GM19351 (cell line): Measurements from ENCODE around the gene TNS3.

Experiments
- ATAC-seq: cut with Tn5 transposase; IDR thresholded peaks from one replicate; pipeline ENCODE4 v1.9.1; 2021; ENCODE audit warnings: mild to moderate bottlenecking, moderate library complexity; ENCODE audit not compliant: unreplicated experiment

Gene TNS3

GRCh38 chr7:47414342-47415317 lies 167.3 kb downstream of the TNS3 start:
- ATAC-seq, result no peak

GRCh38 chr7:47413526-47414341 lies 168.2 kb downstream of the TNS3 start:
- no peak for ATAC-seq

- ATAC-seq, result no peak
These were observed 170.0 kb downstream of the TNS3 start for GRCh38 chr7:47411901-47412300.

- no peak for ATAC-seq
These were observed 170.5 kb downstream of the TNS3 start for GRCh38 chr7:47411281-47411869.

GRCh38 chr7:47408675-47409074 lies 173.2 kb downstream of the TNS3 start:
- ATAC-seq, result no peak

GRCh38 chr7:47407821-47408674 lies 173.9 kb downstream of the TNS3 start:
- ATAC-seq, result no peak

- ATAC-seq, result no peak
These were observed 174.8 kb downstream of the TNS3 start for GRCh38 chr7:47407136-47407535.

GRCh38 chr7:47406801-47407129 lies 175.1 kb downstream of the TNS3 start:
- ATAC-seq, result no peak

GRCh38 chr7:47405921-47406800 lies 175.8 kb downstream of the TNS3 start:
- ATAC-seq, result no peak

GRCh38 chr7:47405286-47405904 lies 176.5 kb downstream of the TNS3 start:
- no peak for ATAC-seq

- ATAC-seq, result no peak
These were observed 177.9 kb downstream of the TNS3 start for GRCh38 chr7:47404010-47404409.

- no peak for ATAC-seq
These were observed 178.7 kb downstream of the TNS3 start for GRCh38 chr7:47402941-47403866.

GRCh38 chr7:47401611-47402570 lies 180.0 kb downstream of the TNS3 start:
- ATAC-seq, result no peak

GRCh38 chr7:47400741-47401206 lies 181.1 kb downstream of the TNS3 start:
- no peak for ATAC-seq

GRCh38 chr7:47400001-47400400 lies 181.9 kb downstream of the TNS3 start:
- ATAC-seq, result no peak

- no peak for ATAC-seq
These were observed 187.1 kb downstream of the TNS3 start for GRCh38 chr7:47394751-47395252.

- ATAC-seq, result no peak
These were observed 187.7 kb downstream of the TNS3 start for GRCh38 chr7:47394216-47394615.
